Measurements from ENCODE around the gene CRY1. TPM values are rescaled to one million over a fixed set of nuclear protein-coding genes. Genes with fewer than 3 reads are reported as not detected.
A peak's percentile ranks its signal among the peaks of the same experiment; 100 is the strongest.

Gene CRY1
- total and polyA plus RNA-seq, 9 of the 15 experiments (the other 6 are each of a cell fraction or from before 2014, with no cell fraction given) = 8.7 to 33.3 (median 25.2) TPM

- no peak for TF ChIP-seq E4F1 (CRISPR knock-in tag; IDR thresholded peaks at IDR 0.05; ENCODE audit: borderline replicate concordance)
- TF ChIP-seq KDM2B (CRISPR knock-in tag; IDR thresholded peaks at IDR 0.05) = no peak
- TF ChIP-seq, protein P1, sequence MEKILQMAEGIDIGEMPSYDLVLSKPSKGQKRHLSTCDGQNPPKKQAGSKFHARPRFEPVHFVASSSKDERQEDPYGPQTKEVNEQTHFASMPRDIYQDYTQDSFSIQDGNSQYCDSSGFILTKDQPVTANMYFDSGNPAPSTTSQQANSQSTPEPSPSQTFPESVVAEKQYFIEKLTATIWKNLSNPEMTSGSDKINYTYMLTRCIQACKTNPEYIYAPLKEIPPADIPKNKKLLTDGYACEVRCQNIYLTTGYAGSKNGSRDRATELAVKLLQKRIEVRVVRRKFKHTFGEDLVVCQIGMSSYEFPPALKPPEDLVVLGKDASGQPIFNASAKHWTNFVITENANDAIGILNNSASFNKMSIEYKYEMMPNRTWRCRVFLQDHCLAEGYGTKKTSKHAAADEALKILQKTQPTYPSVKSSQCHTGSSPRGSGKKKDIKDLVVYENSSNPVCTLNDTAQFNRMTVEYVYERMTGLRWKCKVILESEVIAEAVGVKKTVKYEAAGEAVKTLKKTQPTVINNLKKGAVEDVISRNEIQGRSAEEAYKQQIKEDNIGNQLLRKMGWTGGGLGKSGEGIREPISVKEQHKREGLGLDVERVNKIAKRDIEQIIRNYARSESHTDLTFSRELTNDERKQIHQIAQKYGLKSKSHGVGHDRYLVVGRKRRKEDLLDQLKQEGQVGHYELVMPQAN (IDR thresholded peaks at IDR 0.05; ENCODE audit: borderline replicate concordance) = no peak
- TF ChIP-seq ZNF253 (CRISPR knock-in tag; conservative IDR thresholded peaks at IDR 0.05) = no peak
- TF ChIP-seq TARDBP (IDR thresholded peaks at IDR 0.05) = no peak
- no peak for TF ChIP-seq JUND (IDR thresholded peaks at IDR 0.05; ENCODE audit: borderline replicate concordance, low read depth, low read length)
- TF ChIP-seq JUND (tag; IDR thresholded peaks at IDR 0.05; ENCODE audit: borderline replicate concordance, low read depth, low read length) = no peak
- no peak for TF ChIP-seq KLF1 (tag; IDR thresholded peaks at IDR 0.05)
- no peak for TF ChIP-seq IFI16 (CRISPR knock-in tag; IDR thresholded peaks at IDR 0.05)
- peak; percentile 31; the same call in 1 of the 2 replicates for TF ChIP-seq HDGF (IDR thresholded peaks at IDR 0.05)
- TF ChIP-seq NFE2 (IDR thresholded peaks at IDR 0.05; ENCODE audit: low read depth) = no peak
- TF ChIP-seq SIN3A (IDR thresholded peaks at IDR 0.05; ENCODE audit: borderline replicate concordance in 2 of 2, control insufficient read depth in 1 of 2, low read depth in 2 of 2, low read length in 2 of 2) = no peak
- TF ChIP-seq LCOR (CRISPR knock-in tag; IDR thresholded peaks at IDR 0.05) = no peak
- no peak for TF ChIP-seq RBM25 (IDR thresholded peaks at IDR 0.05; ENCODE audit: low read depth, low read length, severe bottlenecking)
- TF ChIP-seq MXD1 (CRISPR knock-in tag; IDR thresholded peaks at IDR 0.05; ENCODE audit: borderline replicate concordance, poor library complexity, severe bottlenecking) = no peak
- no peak for TF ChIP-seq ATF1 (CRISPR knock-in tag; IDR thresholded peaks at IDR 0.05)
- TF ChIP-seq ATF1 (tag; IDR thresholded peaks at IDR 0.05) = no peak
- TF ChIP-seq TRIM28 (IDR thresholded peaks at IDR 0.05) = no peak
- TF ChIP-seq ESRRA (IDR thresholded peaks at IDR 0.05; ENCODE audit: borderline replicate concordance, low read depth) = no peak
- no peak for TF ChIP-seq HOMEZ (CRISPR knock-in tag; IDR thresholded peaks at IDR 0.05)
- TF ChIP-seq FOXA1 (IDR thresholded peaks at IDR 0.05; ENCODE audit: borderline replicate concordance) = no peak
- no peak for TF ChIP-seq SMARCA5 (IDR thresholded peaks at IDR 0.05)
- TF ChIP-seq TAF9B (IDR thresholded peaks at IDR 0.05; ENCODE audit: partially characterized antibody) = no peak
- no peak for TF ChIP-seq CBX2 (IDR thresholded peaks at IDR 0.05; ENCODE audit: insufficient read depth, low read length, poor library complexity, severe bottlenecking)
These were observed 107.9 kb downstream of the CRY1 start (continued) for GRCh38 chr12:106985479-106985878.

Measured in K562 (cell line).